ENCODE results near the gene APOC3. TPM values are rescaled to one million over a fixed set of nuclear protein-coding genes. Genes with fewer than 3 reads are reported as not detected.

APOC3 gene
- total and polyA plus RNA-seq, 2 donors from 2014 or later: 35.6 TPM; not detected in 1

- Histone ChIP-seq H3K9ac (ENCODE audit: low read length in 3 of 3) (no peak overlapping the region), H3K9me3 (ENCODE audit: control insufficient read depth in 2 of 3, insufficient read depth in 1 of 3, low read length in 3 of 3) (no peaks in the 10 kb centered on the region), H3K36me3 (ENCODE audit: control insufficient read depth in 2 of 3, insufficient read depth in 3 of 3, low read length in 3 of 3) (no peaks in the 10 kb centered on the region), H3K27me3 (ENCODE audit: control insufficient read depth, insufficient read depth, low read length) (no peaks in the 10 kb centered on the region), H3K4me1 (ENCODE audit: control insufficient read depth in 2 of 3, insufficient read depth in 2 of 3, low read depth in 1 of 3, low read length in 3 of 3) (no peaks in the 10 kb centered on the region), H3K27ac (ENCODE audit: low read depth in 2 of 2, low read length in 2 of 2) (no peak overlapping the region), H3K4me3 (ENCODE audit: low read length in 3 of 3) (no peak overlapping the region)
- no peak for TF ChIP-seq CTCF (IDR thresholded peaks at IDR 0.05; ENCODE audit: borderline replicate concordance, extremely low read depth, insufficient read depth)
- no peak for DNase-seq
- FAIRE-seq: no peak
- intact Hi-C loops (cut with DNase I): no loop called here
Measured at GRCh38 chr11:116804001-116804400, 25.7 kb upstream of the APOC3 start.

DNA sequence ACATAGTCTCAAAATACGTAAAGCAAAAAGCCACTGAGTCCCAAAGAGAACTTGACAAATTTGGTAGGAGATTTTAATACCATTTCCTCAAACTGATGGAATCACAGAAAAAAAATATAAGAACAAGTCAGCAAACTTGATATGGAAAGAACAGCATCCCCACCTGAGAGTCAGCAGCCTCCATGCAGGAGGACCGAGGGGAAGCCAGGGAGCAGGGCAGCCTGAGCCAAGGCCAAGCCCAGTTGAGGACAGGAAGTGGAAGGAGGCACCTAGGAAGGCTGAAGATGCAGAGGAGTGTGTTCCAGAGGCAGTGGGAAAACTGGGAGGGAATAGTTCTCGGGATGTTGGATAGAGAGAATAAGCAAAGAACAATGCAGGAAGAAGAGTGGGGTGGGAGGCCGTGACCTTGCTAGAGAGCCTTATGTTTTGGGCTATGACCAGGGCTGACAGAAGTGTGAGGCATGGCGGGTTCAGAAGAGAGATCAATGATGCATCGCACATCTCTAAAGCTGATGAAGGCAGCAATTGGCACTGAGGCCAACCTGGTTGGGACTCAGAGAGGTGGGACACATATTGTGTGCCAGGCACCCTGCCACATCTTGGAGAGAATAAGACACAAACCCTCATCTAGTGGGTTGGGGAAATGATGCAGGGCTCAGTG, 22.0 kb upstream of the APOC3 start:
- H3K27ac ChIP-seq (ENCODE audit: low read depth in 2 of 2, low read length in 2 of 2): no peak overlapping the region
- no peaks in the 10 kb centered on the region for H3K27me3 ChIP-seq (ENCODE audit: control insufficient read depth, insufficient read depth, low read length)
- H3K4me1 ChIP-seq (ENCODE audit: control insufficient read depth in 2 of 3, insufficient read depth in 2 of 3, low read depth in 1 of 3, low read length in 3 of 3): no peaks in the 10 kb centered on the region
- H3K9me3 ChIP-seq (ENCODE audit: control insufficient read depth in 2 of 3, insufficient read depth in 1 of 3, low read length in 3 of 3): no peaks in the 10 kb centered on the region
- no peaks in the 10 kb centered on the region for H3K36me3 ChIP-seq (ENCODE audit: control insufficient read depth in 2 of 3, insufficient read depth in 3 of 3, low read length in 3 of 3)
- H3K9ac ChIP-seq (ENCODE audit: low read length in 3 of 3): no peak overlapping the region
- no peak for FAIRE-seq
- DNase-seq: no peak
- no peak overlapping the region for H3K4me3 ChIP-seq (ENCODE audit: low read length in 3 of 3)
- intact Hi-C loops (cut with DNase I): no loop called here
- no peak for TF ChIP-seq CTCF (IDR thresholded peaks at IDR 0.05; ENCODE audit: borderline replicate concordance, extremely low read depth, insufficient read depth)

GRCh38 chr11:116808262-116809175, 21.2 kb upstream of the APOC3 start:
- DNase-seq: no peak

More at GRCh38 chr11:116808262-116809175, 21.2 kb upstream of the APOC3 start:
- H3K27me3 ChIP-seq (ENCODE audit: control insufficient read depth, insufficient read depth, low read length): no peaks in the 10 kb centered on the region
- no peak overlapping the region for H3K27ac ChIP-seq (ENCODE audit: low read depth in 2 of 2, low read length in 2 of 2)
- no peak for TF ChIP-seq CTCF (IDR thresholded peaks at IDR 0.05; ENCODE audit: borderline replicate concordance, extremely low read depth, insufficient read depth)
- intact Hi-C loops (cut with DNase I): no loop called here
- H3K36me3 ChIP-seq (ENCODE audit: control insufficient read depth in 2 of 3, insufficient read depth in 3 of 3, low read length in 3 of 3): no peaks in the 10 kb centered on the region
- no peak overlapping the region for H3K4me3 ChIP-seq (ENCODE audit: low read length in 3 of 3)
- no peaks in the 10 kb centered on the region for H3K4me1 ChIP-seq (ENCODE audit: control insufficient read depth in 2 of 3, insufficient read depth in 2 of 3, low read depth in 1 of 3, low read length in 3 of 3)
- no peaks in the 10 kb centered on the region for H3K9me3 ChIP-seq (ENCODE audit: control insufficient read depth in 2 of 3, insufficient read depth in 1 of 3, low read length in 3 of 3)
- FAIRE-seq: no peak
- no peak overlapping the region for H3K9ac ChIP-seq (ENCODE audit: low read length in 3 of 3)

All from kidney (tissue), 14 donors.